HG03575 (cell line): ENCODE measurements around the gene RAB36.

Experiments used
- ATAC-seq: cut with Tn5 transposase; IDR thresholded peaks from one replicate; pipeline ENCODE4 v1.9.1; 2021; ENCODE audit not compliant: unreplicated experiment, insufficient number of reproducible peaks, low FRiP score; ENCODE audit errors: extremely low read depth

Gene RAB36

GRCh38 chr22:23107487-23108248 lies 37.6 kb upstream of the RAB36 start:
- no peak for ATAC-seq

DNA sequence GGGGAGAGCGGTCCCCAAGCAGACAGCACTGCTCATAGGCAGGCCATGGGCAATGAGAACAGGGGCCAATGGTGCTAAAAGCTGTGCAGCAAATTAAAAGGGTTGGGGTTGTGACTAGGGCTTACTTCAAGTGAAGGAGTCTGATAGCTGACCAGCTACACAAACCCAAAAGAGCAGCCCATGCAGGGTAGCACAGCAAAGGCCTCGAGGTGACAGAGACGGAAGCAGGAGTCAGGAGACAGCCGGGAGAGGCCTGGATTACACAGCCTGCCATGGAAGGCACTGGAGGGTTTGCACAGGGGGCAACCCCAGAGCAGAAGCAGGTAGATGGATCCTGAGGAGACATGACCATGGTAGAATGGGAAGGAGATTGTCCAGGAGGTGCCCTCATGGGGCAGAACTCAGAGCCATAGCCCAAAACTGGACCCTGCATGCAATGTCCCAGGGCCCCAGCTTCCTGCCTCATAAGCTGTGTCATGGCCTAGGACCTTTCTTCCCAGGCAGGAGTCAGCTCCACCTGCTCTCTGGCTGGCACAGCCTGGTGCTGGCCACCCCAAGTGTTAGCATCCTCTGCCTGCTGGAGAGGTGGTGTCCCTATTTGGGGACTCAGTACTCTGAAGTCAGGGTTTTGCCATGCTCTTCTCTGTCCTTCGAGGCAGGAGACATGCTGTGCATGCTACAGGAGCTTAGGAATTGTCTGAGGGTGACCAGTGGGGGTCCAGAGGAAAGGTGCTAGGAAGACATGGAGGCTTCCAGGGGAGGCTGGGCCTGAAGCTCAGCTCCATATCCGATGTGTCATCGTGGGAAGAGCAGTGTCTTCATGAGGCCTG lies 36.8 kb upstream of the RAB36 start:
- no peak for ATAC-seq

- ATAC-seq, result no peak
These were observed 36.3 kb upstream of the RAB36 start for GRCh38 chr22:23109079-23109347.

DNA sequence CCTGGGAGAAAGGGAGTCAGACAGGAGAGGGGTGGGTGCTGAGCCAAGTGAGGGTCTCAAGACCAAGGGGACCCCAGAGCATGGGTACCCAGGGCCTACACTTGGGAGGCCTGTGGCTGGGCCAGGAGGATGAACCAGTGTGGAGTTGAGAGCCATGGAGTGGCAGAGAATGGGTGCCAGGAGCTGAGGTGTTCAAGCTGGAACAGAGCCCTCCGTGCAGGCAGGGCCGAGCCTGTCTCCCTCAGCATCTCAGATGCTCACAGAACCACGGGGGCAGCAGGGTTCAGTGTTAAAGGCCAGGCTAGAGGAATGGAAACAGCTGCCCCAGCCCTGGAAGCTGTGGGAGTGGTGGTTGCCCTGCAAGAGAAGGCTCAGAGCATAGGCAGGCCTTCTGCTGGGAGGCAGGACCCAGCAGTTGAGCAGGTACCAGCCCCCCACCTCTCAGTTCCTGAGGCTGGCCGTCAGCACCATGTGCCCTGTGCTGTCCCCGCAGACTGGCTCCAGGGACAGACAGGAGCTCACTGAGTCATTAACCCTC lies 35.8 kb upstream of the RAB36 start:
- ATAC-seq, result no peak

DNA sequence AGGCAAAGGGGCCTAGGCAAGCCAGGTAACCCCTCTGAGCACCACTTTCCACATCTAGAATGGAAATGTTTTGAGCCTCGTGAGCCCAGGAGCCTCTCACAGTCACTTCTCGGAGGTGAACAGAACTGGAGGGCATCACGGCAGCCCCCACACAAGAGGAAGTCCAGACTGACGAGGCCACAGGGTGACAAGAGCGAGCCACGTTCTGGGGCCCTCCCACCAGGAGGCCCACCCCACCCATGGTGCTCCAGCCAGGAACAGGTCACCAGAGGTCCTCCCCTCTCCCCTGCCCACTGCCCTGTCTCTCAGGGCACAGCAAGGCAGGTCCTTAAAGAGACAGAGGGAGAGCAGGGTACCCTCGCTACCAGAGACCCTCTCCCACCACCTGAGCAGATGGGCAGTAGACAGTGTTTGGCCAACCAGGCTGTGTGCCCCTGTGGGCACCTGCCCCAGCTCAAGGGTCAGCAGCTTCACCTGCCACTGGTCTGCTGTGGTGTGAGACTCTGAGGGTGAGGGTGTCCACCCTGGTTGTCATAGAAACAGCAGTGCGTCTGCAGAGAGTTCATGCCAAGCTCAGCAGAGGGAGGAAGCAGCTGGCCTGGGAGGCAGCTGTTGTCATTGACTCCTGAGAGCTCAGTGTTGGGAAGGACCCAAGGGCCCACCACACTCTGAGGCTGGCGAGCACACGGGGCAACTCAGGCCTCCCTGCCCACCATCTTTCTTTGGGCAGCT lies 34.9 kb upstream of the RAB36 start:
- no peak for ATAC-seq

DNA sequence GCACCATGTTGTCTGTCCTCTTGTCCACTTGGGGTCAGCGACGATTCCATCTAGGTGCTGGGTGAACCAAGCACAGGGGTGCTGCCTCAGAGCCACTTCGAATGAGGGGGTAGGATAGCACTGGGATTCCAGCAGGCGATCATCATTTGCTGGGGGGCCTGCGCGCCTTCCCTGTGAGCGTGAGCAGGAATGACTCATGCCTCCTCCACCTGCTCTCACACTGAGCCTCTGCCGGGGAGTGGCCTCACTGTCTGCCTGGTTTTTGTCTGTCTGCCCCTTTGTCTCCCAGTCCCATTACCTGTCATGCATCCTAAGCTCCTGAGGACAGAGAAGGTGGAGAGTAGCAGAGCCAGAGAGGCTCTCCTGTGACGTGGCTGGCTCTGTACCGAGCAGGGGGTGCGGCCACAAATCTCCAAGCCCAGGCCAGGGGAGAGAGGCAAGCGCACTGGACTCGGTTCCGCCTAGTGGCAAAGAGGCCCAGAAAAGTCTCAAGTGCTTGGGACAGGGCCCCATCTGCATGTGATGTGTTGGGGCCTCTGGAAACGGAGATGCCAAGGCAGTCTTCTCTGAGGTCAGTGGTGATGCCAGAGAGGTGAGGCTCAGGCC lies 34.3 kb upstream of the RAB36 start:
- ATAC-seq, result no peak

GRCh38 chr22:23112472-23113012 lies 32.7 kb upstream of the RAB36 start:
- ATAC-seq, result no peak

DNA sequence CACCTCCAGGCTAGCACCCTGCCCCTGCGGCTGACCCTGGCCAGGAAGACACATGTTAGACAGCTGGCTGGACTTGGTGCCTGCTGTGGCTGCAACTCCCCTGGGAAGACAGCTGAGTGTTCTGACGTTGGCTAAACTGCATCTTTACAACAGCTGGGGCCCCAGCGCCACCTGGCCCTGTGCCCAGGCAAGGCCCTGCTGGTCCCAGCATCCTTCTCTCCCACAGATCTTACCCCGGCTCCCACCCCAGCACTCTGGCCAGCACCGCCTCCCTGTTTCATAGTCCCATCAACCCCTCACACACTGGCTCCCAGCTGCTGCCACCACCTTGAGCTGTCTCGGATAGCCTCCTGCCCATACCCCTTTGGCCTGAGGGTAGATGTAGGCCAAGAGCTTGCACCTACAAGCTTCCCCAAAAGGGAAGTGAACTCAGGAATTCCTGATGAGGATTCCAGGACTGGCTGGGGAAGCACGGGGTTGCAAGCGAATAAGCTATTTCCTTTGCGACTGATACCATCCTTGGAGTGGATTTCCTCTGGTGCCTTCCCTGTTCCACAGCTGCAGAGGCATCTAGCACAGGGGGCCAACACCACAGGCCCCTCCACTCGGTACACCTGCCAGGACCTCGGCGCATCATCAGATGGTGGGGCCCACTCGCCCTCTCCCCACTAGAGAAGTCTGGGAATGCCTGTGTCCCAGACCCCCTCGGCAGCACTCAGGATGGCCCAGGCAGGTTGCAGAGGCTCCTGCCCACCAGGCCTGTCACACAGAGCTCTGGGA lies 32.0 kb upstream of the RAB36 start:
- no peak for ATAC-seq

DNA sequence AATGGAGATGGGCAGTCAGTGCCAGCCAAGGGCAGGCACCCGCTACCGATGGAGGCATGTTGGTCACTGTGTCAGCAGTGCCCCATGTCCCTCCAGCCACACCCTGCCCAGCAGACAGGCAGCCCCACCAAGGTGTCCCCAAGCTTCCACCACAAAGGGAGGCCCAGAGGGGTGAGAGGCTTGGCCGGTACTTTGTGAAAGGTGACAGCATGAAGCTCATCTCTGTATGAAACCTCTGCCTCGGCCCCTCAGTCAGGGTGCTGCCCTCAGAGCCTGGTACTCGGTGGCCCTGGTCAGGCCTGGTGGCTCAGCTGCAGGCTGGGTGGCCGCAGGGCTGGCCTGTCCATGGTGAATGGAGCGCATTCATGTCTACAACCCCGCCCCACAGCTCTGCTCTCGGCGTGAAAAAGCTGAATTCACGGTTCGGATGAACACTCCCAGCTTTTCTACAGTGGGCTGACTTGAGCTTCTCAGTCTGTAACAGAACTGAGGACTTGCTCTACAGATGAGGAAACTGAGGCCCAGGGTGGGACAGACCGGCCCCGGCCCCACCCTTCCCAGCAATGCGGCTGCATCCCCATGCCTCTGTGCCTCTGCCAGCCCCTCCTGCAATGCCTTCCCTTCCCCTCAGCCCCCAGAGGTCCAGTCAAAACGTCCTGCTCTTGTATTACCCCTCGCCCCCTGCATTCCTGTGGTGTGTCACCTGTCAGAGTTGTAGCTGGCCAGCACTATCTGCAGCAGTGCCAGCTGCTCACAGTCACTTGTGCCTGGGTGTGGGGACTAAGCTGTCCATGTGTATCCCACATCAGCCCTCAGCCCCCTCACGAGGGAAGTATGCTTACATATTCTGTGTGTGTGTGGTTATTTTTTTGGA lies 31.2 kb upstream of the RAB36 start:
- no peak for ATAC-seq

GRCh38 chr22:23114721-23115020 lies 30.6 kb upstream of the RAB36 start:
- ATAC-seq, result no peak

- ATAC-seq, result no peak
These were observed 29.9 kb upstream of the RAB36 start for GRCh38 chr22:23115369-23115768.

DNA sequence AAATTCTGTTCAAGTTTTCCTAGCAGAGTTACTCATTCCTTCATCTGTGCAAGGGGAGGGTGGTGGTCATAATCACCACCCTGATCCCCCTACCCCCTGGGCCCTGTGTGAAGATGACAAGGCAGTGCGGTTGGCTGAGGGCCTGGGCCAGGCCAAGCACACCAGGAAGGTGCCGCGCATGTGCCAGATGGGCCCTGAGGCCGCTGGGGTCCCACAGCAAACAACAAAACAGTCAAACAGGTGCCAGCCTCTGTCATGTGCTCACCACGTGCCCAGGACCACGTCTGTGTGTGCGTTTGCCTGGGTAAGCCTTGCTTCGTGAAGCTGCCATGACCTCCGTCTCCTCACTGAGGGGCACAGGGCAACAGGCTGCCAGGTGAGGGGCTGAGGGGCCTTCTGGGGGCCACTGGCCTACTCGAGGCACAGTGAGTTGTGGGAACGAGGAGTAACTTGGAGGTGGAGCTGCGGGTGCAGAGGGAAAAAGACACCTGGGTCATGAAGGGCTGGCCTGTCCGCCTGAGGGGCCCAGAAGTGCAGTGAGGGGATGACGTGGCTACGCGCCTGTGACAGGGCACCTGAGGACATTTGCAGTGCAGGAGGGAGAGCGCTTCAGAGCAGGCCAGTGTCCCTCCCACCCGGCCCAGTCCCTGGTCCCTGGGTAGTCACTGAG lies 29.3 kb upstream of the RAB36 start:
- no peak for ATAC-seq

- no peak for ATAC-seq
These were observed 28.6 kb upstream of the RAB36 start for GRCh38 chr22:23116506-23117263.

- no peak for ATAC-seq
These were observed 28.0 kb upstream of the RAB36 start for GRCh38 chr22:23117275-23117674.

DNA sequence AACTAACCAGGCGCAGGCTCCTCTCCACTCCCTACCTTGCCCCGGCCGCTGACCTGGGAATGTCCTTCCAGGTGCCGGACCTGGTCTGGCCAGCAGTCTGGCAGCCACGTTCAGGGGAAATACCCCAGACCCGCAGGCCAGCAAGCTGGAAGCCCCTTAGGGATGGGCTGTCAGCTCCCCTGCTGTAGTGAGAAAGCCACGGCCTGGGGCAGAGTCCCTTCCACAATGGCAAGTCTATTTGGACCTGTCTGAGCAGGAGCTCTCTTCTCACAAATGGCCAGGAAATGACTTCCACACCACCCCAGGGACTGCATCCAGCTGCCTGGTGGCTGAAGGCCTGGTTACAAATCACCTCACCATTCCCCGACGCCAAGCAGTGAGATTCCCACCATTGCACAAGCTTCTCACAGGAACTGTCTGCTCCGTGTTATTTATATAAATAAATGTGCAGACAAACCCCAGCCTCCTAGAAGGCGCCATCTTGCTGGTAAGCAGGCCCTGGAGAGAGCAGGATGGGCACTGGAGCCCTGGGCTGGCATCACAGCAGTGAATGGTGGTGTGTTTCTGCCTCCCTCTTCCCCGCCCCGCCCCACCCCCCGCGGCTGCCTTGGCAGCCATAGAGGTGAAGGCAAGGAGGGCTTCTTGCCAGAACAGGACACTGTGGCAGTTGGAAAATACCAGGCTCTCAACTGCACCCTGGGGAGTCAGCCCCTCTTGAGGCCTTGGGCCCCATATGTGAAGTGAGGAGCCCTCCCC lies 27.2 kb upstream of the RAB36 start:
- ATAC-seq, result no peak
